GM21528 (cell line): Measurements from ENCODE around the gene SETMAR.
"Not testable (repeated sequence)": the region's sequence is repeated elsewhere in the genome, so short reads cannot be mapped to it uniquely, and the experiment has no call there.

ENCODE experiments used
- ATAC-seq: cut with Tn5 transposase; IDR thresholded peaks from one replicate; pipeline ENCODE4 v1.9.1; 2021; ENCODE audit warnings: mild to moderate bottlenecking, moderate library complexity; ENCODE audit not compliant: unreplicated experiment, low FRiP score

Gene SETMAR

GRCh38 chr3:4311496-4311895, 8.3 kb downstream of the SETMAR start:
- no peak for ATAC-seq

- ATAC-seq, result no peak
Measured at GRCh38 chr3:4313606-4314293, 10.6 kb downstream of the SETMAR start.

GRCh38 chr3:4314688-4315087, 11.5 kb downstream of the SETMAR start:
- ATAC-seq, result no peak

- ATAC-seq, result no peak
Measured at GRCh38 chr3:4320096-4320911, 17.1 kb downstream of the SETMAR start.

- no peak for ATAC-seq
Measured at GRCh38 chr3:4321732-4322131, 18.6 kb downstream of the SETMAR start.

GRCh38 chr3:4322635-4323034, 19.5 kb downstream of the SETMAR start:
- no peak for ATAC-seq

- ATAC-seq, result no peak
Measured at GRCh38 chr3:4323246-4324027, 20.3 kb downstream of the SETMAR start.

- ATAC-seq, result no peak
Measured at GRCh38 chr3:4326868-4327267, 23.7 kb downstream of the SETMAR start.

- ATAC-seq, result not testable (repeated sequence)
Measured at GRCh38 chr3:4329806-4330205, 26.6 kb downstream of the SETMAR start.

- no peak for ATAC-seq
Measured at GRCh38 chr3:4332111-4332510, 28.9 kb downstream of the SETMAR start.

GRCh38 chr3:4332574-4332973, 29.4 kb downstream of the SETMAR start:
- ATAC-seq, result no peak

GRCh38 chr3:4332991-4333390, 29.8 kb downstream of the SETMAR start:
- no peak for ATAC-seq

GRCh38 chr3:4334548-4334947, 31.4 kb downstream of the SETMAR start:
- no peak for ATAC-seq

GRCh38 chr3:4335840-4336562, 32.8 kb downstream of the SETMAR start:
- ATAC-seq, result no peak

GRCh38 chr3:4336850-4337546, 33.8 kb downstream of the SETMAR start:
- no peak for ATAC-seq

- no peak for ATAC-seq
Measured at GRCh38 chr3:4338751-4339150, 35.6 kb downstream of the SETMAR start.

- no peak for ATAC-seq
Measured at GRCh38 chr3:4340077-4340410, 36.9 kb downstream of the SETMAR start.

GRCh38 chr3:4340411-4341335, 37.5 kb downstream of the SETMAR start:
- ATAC-seq, result no peak

- ATAC-seq, result no peak
Measured at GRCh38 chr3:4341336-4341675, 38.1 kb downstream of the SETMAR start.
